PFSK-1 (cell line): Measurements from ENCODE around the gene FGF11.

Experiments
- REST ChIP-seq, 2 experiments: IDR thresholded peaks; 2 replicates each; pipeline versions ENCODE4 v1.6.1 to v1.8.0; 2011 to 2012; ENCODE audit warnings: low read depth in 2 of 2, low read length in 2 of 2, control low read depth in 1 of 2, inconsistent platforms in 1 of 2, mild to moderate bottlenecking in 1 of 2, moderate library complexity in 1 of 2; ENCODE audit not compliant: insufficient read depth in 1 of 2
- SIN3A ChIP-seq: IDR thresholded peaks from 2 replicates; pipeline ENCODE4 v1.6.1; 2012; ENCODE audit warnings: mild to moderate bottlenecking, low read length, moderate library complexity, borderline replicate concordance; ENCODE audit not compliant: insufficient read depth
- TAF1 ChIP-seq: IDR thresholded peaks from 2 replicates; pipeline ENCODE4 v1.6.1; 2012; ENCODE audit warnings: low read length, control low read depth, borderline replicate concordance; ENCODE audit not compliant: insufficient read depth

DNA sequence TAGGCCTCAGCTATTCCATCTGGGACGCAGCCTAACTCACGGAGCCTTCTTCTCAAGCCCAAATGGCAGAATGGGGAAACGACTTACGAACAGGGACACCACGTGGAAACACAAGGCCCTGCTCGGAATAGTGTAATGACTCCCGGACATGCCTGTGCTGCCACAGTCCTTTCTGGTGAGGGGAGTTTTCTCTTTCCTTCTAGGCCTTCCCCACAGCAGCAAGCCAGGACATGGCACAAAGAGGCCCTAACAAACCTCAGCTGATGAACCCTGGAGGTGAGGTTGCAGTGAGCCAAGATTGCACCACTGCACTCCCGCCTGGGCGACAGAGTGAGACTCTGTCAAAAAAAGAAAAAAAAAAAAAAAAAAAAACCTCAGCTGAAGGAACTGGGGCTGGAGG, 24.8 kb downstream of the FGF11 start:
- TF ChIP-seq TAF1 (no peak), SIN3A (no peak), REST (IDR thresholded peaks at IDR 0.05; ENCODE audit: insufficient read depth in 1 of 2, low read depth in 2 of 2, low read length in 2 of 2) (no peak)
